ENCODE measurements around the gene PLCB2.
A peak's percentile ranks its signal among the peaks of the same experiment; 100 is the strongest.

Gene PLCB2

DNA sequence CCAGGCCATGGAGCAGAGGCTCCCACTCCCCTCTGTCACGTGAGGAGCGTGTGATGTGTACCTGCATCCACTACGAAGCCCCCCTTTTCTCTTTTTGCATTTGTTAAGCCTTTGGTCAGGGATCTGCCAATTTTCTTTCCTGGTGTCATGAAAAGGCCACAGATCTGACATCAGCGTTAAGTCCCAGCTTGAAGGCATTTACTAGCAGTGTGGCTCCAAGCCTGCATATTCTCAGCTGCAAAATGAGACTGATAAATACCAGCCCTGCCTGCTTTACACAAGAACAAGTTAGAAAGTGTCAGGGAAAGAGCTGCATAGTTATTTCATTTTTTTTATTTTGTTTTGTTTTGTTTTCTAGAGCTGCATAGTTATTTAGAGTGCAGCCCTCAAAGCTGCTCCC lies 22.6 kb downstream of the PLCB2 start:
- H3K4me3 ChIP-seq (ENCODE audit: low read depth, low read length), result no peak overlapping the region
- TF ChIP-seq, protein P1, sequence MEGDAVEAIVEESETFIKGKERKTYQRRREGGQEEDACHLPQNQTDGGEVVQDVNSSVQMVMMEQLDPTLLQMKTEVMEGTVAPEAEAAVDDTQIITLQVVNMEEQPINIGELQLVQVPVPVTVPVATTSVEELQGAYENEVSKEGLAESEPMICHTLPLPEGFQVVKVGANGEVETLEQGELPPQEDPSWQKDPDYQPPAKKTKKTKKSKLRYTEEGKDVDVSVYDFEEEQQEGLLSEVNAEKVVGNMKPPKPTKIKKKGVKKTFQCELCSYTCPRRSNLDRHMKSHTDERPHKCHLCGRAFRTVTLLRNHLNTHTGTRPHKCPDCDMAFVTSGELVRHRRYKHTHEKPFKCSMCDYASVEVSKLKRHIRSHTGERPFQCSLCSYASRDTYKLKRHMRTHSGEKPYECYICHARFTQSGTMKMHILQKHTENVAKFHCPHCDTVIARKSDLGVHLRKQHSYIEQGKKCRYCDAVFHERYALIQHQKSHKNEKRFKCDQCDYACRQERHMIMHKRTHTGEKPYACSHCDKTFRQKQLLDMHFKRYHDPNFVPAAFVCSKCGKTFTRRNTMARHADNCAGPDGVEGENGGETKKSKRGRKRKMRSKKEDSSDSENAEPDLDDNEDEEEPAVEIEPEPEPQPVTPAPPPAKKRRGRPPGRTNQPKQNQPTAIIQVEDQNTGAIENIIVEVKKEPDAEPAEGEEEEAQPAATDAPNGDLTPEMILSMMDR (IDR thresholded peaks at IDR 0.05; ENCODE audit: control insufficient read depth, extremely low read depth, insufficient read depth), result no peak
- DNase-seq (ENCODE audit: low read depth), result no peak

DNA sequence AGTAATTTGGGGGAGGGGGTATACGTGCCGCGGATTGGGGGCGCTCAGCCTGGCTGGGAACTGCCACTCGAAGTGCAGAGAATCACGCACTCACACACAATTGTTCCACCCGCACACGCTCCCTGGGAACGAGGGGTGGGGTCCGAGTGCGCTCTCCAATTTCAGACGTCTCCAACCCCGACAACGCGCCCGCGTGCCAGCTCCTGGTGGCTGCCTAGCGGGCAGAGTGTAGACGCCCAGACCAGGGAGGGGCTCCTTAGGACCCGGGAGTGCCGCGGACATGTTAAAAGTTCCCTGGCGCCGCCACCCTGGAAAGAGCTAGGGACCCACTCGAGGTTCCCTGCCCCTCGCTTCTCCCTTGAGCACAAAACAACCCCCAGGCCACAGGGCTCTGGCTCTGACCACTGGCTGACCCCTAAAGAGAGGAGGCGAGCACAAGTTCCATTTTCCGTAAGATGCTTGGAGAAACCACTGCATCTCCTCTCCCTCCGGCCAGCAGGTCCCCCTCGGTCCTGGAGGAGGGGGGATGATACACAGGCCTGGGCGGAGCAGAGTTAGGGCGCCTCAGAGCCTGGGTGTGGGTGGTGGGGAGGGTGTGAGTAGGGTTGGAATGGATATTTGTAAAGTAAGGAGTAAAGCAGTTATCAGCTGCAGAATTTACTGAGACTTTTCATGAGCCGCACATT lies 24.0 kb downstream of the PLCB2 start:
- H3K4me3 ChIP-seq (ENCODE audit: low read depth, low read length), result no peak overlapping the region
- TF ChIP-seq, protein P1 (IDR thresholded peaks at IDR 0.05; ENCODE audit: control insufficient read depth, extremely low read depth, insufficient read depth), result no peak
- no peak for DNase-seq (ENCODE audit: low read depth)

DNA sequence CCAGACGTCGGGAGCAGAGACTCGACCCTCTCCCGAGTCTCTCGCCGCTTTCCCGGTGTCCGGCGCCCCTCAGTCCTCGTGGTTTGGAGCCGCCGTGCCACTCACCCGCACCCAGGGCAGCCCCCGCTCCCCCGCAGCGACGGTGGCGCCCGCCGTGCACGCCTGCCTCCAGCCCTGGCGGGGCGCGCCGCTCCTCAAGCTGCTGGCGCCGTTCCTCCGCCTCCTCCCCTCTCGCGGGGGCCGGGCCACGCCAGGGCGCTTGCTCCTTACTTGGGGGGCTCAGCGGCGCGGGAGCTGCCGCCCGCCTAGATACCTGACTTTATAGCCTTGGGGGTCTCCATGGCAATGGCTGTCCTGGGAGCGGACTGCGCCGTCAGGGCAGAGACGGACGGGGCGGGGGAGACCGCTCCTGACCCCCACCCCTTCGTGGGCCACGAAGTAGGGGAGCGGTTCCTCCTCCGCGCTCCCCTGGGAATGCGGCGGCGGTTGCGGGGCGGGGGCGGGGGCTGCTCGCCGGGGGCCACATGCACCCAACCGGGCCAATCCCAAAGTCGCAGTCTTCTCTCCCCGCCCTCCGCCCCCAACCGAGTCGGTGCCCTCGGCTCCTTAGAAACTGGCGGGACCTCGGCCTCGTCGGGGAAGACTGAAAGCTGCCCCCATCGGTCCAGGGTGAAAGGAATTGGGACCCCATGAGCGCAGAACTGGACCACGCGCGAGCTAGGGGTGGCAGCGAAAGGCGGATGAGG lies 24.7 kb downstream of the PLCB2 start, which contains the start of gene ANKRD63:
TSS of gene ANKRD63 (minus strand) at position 196 of the 746 bp plus-strand sequence. CDS start 478 bp downstream, outside the sequence.
- TF ChIP-seq, protein P1 (IDR thresholded peaks at IDR 0.05; ENCODE audit: control insufficient read depth, extremely low read depth, insufficient read depth), result no peak
- DNase-seq (ENCODE audit: low read depth), result no peak
- peak within 1 kb of the TSS; percentile 8; the same call in 1 of the 2 replicates for H3K4me3 ChIP-seq (ENCODE audit: low read depth, low read length)

DNA sequence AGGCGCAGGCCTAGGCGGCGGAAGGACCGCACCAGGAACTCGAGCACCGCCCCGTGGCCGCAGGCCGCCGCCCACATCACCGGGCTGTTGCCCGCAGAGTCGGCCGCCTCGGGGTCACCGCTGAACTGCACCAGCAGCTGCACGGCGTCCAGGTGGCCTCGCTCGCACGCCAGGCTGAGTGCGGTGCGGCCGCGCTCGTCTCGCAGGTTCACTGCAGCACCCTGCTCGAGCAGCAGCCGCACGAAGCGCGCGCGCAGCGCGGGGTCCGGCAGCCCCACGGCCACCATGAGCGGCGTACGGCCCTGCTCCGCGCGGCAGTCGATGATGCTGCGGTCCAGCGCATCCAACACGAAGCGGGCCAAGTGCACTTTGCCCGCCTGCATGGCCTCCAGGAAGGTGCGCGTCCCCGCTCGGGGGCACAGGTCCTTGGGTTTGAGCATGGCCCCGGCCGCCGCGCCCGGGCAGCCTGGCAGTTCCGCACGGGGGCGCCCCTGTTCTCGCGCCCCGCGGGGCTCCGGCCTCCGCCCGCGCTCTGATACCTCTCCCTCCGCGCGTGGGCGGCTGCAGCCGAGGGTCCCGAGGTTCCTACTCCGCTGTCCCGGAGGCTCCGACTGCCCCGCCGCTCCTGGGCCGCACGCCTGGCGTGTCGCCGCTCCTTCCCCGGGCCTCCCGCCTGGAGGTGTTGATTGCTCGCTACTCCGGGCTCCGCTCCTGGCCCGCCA lies 25.4 kb downstream of the PLCB2 start:
- peak overlapping the region; percentile 8; the same call in 1 of the 2 replicates for H3K4me3 ChIP-seq (ENCODE audit: low read depth, low read length)
- TF ChIP-seq, protein P1 (IDR thresholded peaks at IDR 0.05; ENCODE audit: control insufficient read depth, extremely low read depth, insufficient read depth), result peak; percentile 49
- no peak for DNase-seq (ENCODE audit: low read depth)

DNA sequence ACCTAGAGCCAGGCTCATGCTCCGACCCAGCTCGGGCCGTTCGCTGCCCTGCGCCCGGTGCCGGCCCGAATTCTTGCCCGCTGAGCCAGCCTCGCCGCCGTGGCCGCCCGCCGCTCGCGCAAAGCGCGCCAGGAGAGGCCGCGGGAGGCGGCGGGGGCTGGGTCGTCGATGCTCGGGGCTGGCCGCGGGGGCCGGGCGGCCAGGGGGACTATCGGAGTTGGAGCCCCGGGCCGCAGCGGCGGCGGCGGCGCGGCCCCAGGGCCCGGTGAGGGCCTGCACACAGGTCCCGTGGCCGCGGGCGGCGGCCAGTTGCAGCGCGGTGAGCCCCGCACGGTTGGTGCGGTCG lies 26.0 kb downstream of the PLCB2 start:
- TF ChIP-seq, protein P1 (IDR thresholded peaks at IDR 0.05; ENCODE audit: control insufficient read depth, extremely low read depth, insufficient read depth), result no peak
- DNase-seq (ENCODE audit: low read depth), result no peak
- H3K4me3 ChIP-seq (ENCODE audit: low read depth, low read length), result no peak overlapping the region

DNA sequence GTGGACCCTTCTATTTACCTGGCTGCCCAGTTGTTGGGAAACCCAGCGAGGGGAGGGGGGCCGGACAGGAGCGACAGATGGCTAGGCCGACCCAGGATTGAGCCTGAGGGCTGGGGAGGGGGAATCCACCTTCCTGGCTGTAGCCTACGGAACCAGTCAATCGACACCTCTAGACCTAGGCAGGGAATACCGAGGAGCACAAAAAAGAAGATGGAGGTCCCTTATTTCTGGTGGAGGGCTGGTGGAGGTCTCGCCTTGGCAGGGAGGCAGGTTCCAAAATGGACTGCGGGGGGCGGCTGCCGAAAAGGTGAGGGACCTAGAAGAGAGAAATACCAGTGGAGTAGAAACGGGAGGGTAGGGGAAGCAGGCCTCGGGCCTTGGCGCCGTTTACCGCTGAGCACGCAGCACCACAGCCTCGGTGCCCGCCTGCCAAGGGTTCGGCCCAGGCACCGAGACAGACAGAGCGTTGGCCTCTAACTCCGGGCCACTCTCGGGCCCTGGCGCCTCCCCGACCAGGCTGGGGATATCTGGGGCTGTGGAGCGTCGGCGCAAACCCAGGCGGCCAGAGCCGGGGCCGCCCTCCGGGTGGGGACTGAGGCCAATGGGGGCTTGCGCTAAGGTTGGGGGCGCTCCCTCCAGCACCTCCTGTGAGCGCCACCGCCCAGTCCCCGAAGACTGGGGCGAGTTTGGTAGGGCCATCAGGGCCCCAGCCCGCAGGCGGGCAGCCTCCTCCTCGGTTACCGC lies 26.5 kb downstream of the PLCB2 start:
- H3K4me3 ChIP-seq (ENCODE audit: low read depth, low read length), result no peak overlapping the region
- TF ChIP-seq, protein P1 (IDR thresholded peaks at IDR 0.05; ENCODE audit: control insufficient read depth, extremely low read depth, insufficient read depth), result no peak
- DNase-seq (ENCODE audit: low read depth), result no peak

Measured in LNCaP clone FGC (cell line).